HCT116 (cell line): ENCODE measurements around the gene PHKG2. TPM values are rescaled to one million over a fixed set of nuclear protein-coding genes. Genes with fewer than 3 reads are reported as not detected.

Experiments
- ATAC-seq: fragments of 200-7000 bp; cut with Tn5 transposase; 2 replicates; pipeline ENCODE4 v1.9.1; 2020; ENCODE audit warnings: mild to moderate bottlenecking, moderate library complexity
- BruUV-seq: library from RNA; stranded (reverse); fragments of 400-500 nt; replicated peaks from 2 replicates; lab custom pipeline; 2021; lab: Mats Ljungman, UMichigan
- CTCF ChIA-PET: fragments of 300-600 bp; sonication (Branson Sonifier 250); formaldehyde crosslinking; loops from one replicate; lab custom pipeline; 2021; ENCODE audit warnings: antibody characterized with exemption; lab: Charles Lee
- POLR2A ChIA-PET: fragments of 300-600, 350-600 bp; sonication (Branson Sonifier 250); formaldehyde crosslinking; loops from one replicate; lab custom pipeline; 2021; ENCODE audit warnings: antibody characterized with exemption; lab: Charles Lee
- RAD21 ChIA-PET, 2 experiments: fragments of 300-600 bp; sonication (Branson Sonifier 250); formaldehyde crosslinking; loops; one replicate each; lab custom pipeline; 2023; ENCODE audit warnings: low total read pairs in 2 of 2; ENCODE audit not compliant: uncharacterized antibody in 2 of 2, unreplicated experiment in 2 of 2, low non-redundant PET in 1 of 2; lab: Charles Lee
- DNase-seq: peaks from one replicate; pipeline ENCODE4 v3.0.0-alpha.2; 2010; ENCODE audit warnings: low read depth, low spot score
- H2AFZ ChIP-seq: fragments of 200-600 bp; shearing (Covaris generic), sonication (generic); 2 replicates; pipeline ENCODE4 v1.6.1; 2017; ENCODE audit warnings: low read depth, mixed run types, mixed read lengths, antibody characterized with exemption, low read length; ENCODE audit not compliant: poor library complexity, severe bottlenecking
- H3K27ac ChIP-seq: 2 replicates; pipeline ENCODE4 v1.5.1; 2012; ENCODE audit warnings: low read depth, low read length
- H3K27me3 ChIP-seq: fragments of 200-600 bp; sonication (generic); 2 replicates; pipeline ENCODE4 v1.6.1; 2016; ENCODE audit warnings: mixed run types, low read length, mixed read lengths; ENCODE audit not compliant: insufficient read depth
- H3K36me3 ChIP-seq, 2 experiments: fragments of 200-500 bp in 1 of 2; fragments of 200-600 bp in 1 of 2; sonication (Bioruptor generic) in 1 of 2; sonication (generic) in 1 of 2; 2 replicates each; pipeline versions ENCODE4 v1.5.1 to v1.6.1; 2014 to 2016; ENCODE audit warnings: low read length in 2 of 2, inconsistent platforms in 1 of 2, mixed read lengths in 1 of 2, mixed run types in 1 of 2; ENCODE audit not compliant: insufficient read depth in 2 of 2, control insufficient read depth in 1 of 2
- H3K4me1 ChIP-seq, 2 experiments: fragments of 200-600 bp in 1 of 2; sonication (generic) in 1 of 2; 2 replicates each; pipeline versions ENCODE4 v1.5.1 to v1.6.1; 2012 to 2017; ENCODE audit warnings: low read length in 2 of 2, inconsistent platforms in 1 of 2, mild to moderate bottlenecking in 1 of 2, mixed read lengths in 1 of 2, mixed run types in 1 of 2, moderate library complexity in 1 of 2; ENCODE audit not compliant: insufficient read depth in 2 of 2, control insufficient read depth in 1 of 2
- H3K4me2 ChIP-seq: fragments of 200-600 bp; sonication (generic); 2 replicates; pipeline ENCODE4 v1.6.1; 2017; ENCODE audit warnings: mixed run types, low read length, mixed read lengths
- H3K4me3 ChIP-seq, 2 experiments: fragments of 200-600 bp in 1 of 2; sonication (generic) in 1 of 2; replicated peaks in 1 of 2; 2 replicates each; pipeline ENCODE4 v1.5.1; 2011 to 2016; ENCODE audit warnings: low read length in 2 of 2, control low read depth in 1 of 2, low read depth in 1 of 2, mild to moderate bottlenecking in 1 of 2, mixed read lengths in 1 of 2, mixed run types in 1 of 2
- H3K79me2 ChIP-seq: fragments of 200-600 bp; sonication (generic); 2 replicates; pipeline ENCODE4 v1.6.1; 2017; ENCODE audit warnings: mild to moderate bottlenecking, mixed run types, low read length, moderate library complexity, mixed read lengths; ENCODE audit not compliant: insufficient read depth
- H3K9ac ChIP-seq: fragments of 200-600 bp; sonication (generic); 2 replicates; pipeline ENCODE4 v1.6.1; 2016; ENCODE audit warnings: low read length, mixed read lengths
- H3K9me2 ChIP-seq: fragments of 200-600 bp; sonication (generic), shearing (Covaris generic); 2 replicates; pipeline ENCODE4 v1.6.1; 2017; ENCODE audit warnings: mixed run types, mild to moderate bottlenecking, moderate library complexity; ENCODE audit not compliant: insufficient read depth
- H3K9me3 ChIP-seq, 2 experiments: fragments of 200-500 bp in 1 of 2; fragments of 200-600 bp in 1 of 2; sonication (Bioruptor generic) in 1 of 2; sonication (generic) in 1 of 2; 2 replicates each; pipeline ENCODE4 v1.6.1; 2014 to 2017; ENCODE audit warnings: low read length in 2 of 2, mixed read lengths in 2 of 2, inconsistent platforms in 1 of 2, low read depth in 1 of 2, mild to moderate bottlenecking in 1 of 2, mixed run types in 1 of 2, moderate library complexity in 1 of 2; ENCODE audit not compliant: control insufficient read depth in 1 of 2, insufficient read depth in 1 of 2
- H4K20me1 ChIP-seq: fragments of 200-600 bp; sonication (generic), shearing (Covaris generic); 2 replicates; pipeline ENCODE4 v1.6.1; 2017; ENCODE audit warnings: mixed run types, mild to moderate bottlenecking, moderate library complexity; ENCODE audit not compliant: insufficient read depth
- CBX3 ChIP-seq: IDR thresholded peaks from 2 replicates; pipeline ENCODE4 v1.6.1; 2012; ENCODE audit warnings: low read depth
- CEBPB ChIP-seq: IDR thresholded peaks from 2 replicates; pipeline ENCODE4 v1.6.1; 2012; ENCODE audit warnings: low read depth
- CTCF ChIP-seq, 3 experiments: fragments of 200-600 bp in 1 of 3; sonication (generic) in 1 of 3; IDR thresholded peaks in 2 of 3; conservative IDR thresholded peaks in 1 of 3; 2 replicates each; pipeline ENCODE4 v1.5.1; 2012 to 2017; ENCODE audit warnings: low read depth in 2 of 3, low read length in 2 of 3, antibody characterized with exemption in 1 of 3, borderline replicate concordance in 1 of 3, control low read depth in 1 of 3, mild to moderate bottlenecking in 1 of 3, mixed read lengths in 1 of 3, mixed run types in 1 of 3, moderate library complexity in 1 of 3; ENCODE audit not compliant: insufficient read depth in 1 of 3
- EGR1 ChIP-seq: IDR thresholded peaks from 2 replicates; pipeline ENCODE4 v1.6.1; 2012; ENCODE audit warnings: low read depth
- EZH2 ChIP-seq: fragments of 200-600 bp; sonication (generic); IDR thresholded peaks from 2 replicates; pipeline ENCODE4 v1.6.1; 2017; ENCODE audit warnings: antibody characterized with exemption, mixed run types
- FOSL1 ChIP-seq: IDR thresholded peaks from 2 replicates; pipeline ENCODE4 v1.6.1; 2012; ENCODE audit warnings: low read depth
- JUND ChIP-seq: IDR thresholded peaks from 2 replicates; pipeline ENCODE4 v1.6.1; 2012
- POLR2AphosphoS5 ChIP-seq: IDR thresholded peaks from 2 replicates; pipeline ENCODE4 v1.6.1; 2011; ENCODE audit warnings: mild to moderate bottlenecking, low read depth, low read length, moderate library complexity
- RAD21 ChIP-seq: IDR thresholded peaks from 2 replicates; pipeline ENCODE4 v1.6.1; 2012; ENCODE audit warnings: low read depth, mild to moderate bottlenecking
- REST ChIP-seq: IDR thresholded peaks from 2 replicates; pipeline ENCODE4 v1.6.1; 2012; ENCODE audit warnings: low read depth
- SIN3A ChIP-seq: IDR thresholded peaks from 2 replicates; pipeline ENCODE4 v1.6.1; 2012; ENCODE audit warnings: low read depth
- SP1 ChIP-seq: IDR thresholded peaks from 2 replicates; pipeline ENCODE4 v1.6.1; 2012; ENCODE audit warnings: low read depth
- SRF ChIP-seq: IDR thresholded peaks from 2 replicates; pipeline ENCODE4 v1.6.1; 2012; ENCODE audit warnings: low read depth
- TCF7L2 ChIP-seq: IDR thresholded peaks from 2 replicates; pipeline ENCODE4 v1.7.0; 2011; ENCODE audit warnings: borderline replicate concordance, inconsistent platforms; ENCODE audit not compliant: insufficient read depth, insufficient read length; ENCODE audit errors: extremely low read depth
- YY1 ChIP-seq: IDR thresholded peaks from 2 replicates; pipeline ENCODE4 v1.6.1; 2011; ENCODE audit warnings: low read length, low read depth, moderate library complexity, mild to moderate bottlenecking; ENCODE audit not compliant: insufficient replicate concordance; ENCODE audit errors: extremely low read depth
- ZBTB33 ChIP-seq: IDR thresholded peaks from 2 replicates; pipeline ENCODE4 v1.6.1; 2011; ENCODE audit warnings: mild to moderate bottlenecking, low read length, moderate library complexity; ENCODE audit not compliant: insufficient replicate concordance; ENCODE audit errors: extremely low read depth
- ZFX ChIP-seq: fragments of 450-650 bp; IDR thresholded peaks from 2 replicates; pipeline ENCODE4 v1.6.1; 2017
- intact Hi-C: fragments of 100-400 bp; cut with micrococcal nuclease; formaldehyde crosslinking; loops from 2 replicates; pipeline ENCODE4 v1.10.0; 2022
- total RNA-seq: library from RNA; stranded (reverse); gene quantifications from one replicate; pipeline ENCODE4 v1.2.1, GENCODE V29; 2021; ENCODE audit not compliant: unreplicated experiment

The PHKG2 gene
- total RNA-seq, 1 experiment from 2014 or later, result 32.6 TPM

- no peak for TF ChIP-seq CBX3
- TF ChIP-seq POLR2AphosphoS5, result no peak
- no peak for TF ChIP-seq TCF7L2
- no peak for TF ChIP-seq JUND
- no peak for TF ChIP-seq ZFX
- TF ChIP-seq CTCF (IDR thresholded peaks at IDR 0.05 in 2 of 3, conservative IDR thresholded peaks at IDR 0.05 in 1 of 3; ENCODE audit: borderline replicate concordance in 1 of 3, insufficient read depth in 1 of 3, low read depth in 2 of 3, low read length in 2 of 3), result no peak
- no peak for TF ChIP-seq REST
- no peak for TF ChIP-seq FOSL1
- no peak for TF ChIP-seq SIN3A
- TF ChIP-seq SRF, result no peak
- TF ChIP-seq CEBPB, result no peak
- TF ChIP-seq ZBTB33, result no peak
- no peak for TF ChIP-seq EGR1
- TF ChIP-seq YY1, result no peak
- TF ChIP-seq SP1, result no peak
- no peak for TF ChIP-seq EZH2
- no peak for TF ChIP-seq RAD21
- no peaks in the 10 kb centered on the region for H3K27me3 ChIP-seq
- no peak overlapping the region for H2AFZ ChIP-seq
- H3K9ac ChIP-seq, result no peak overlapping the region
- intact Hi-C loops, result no loop called here
- peaks cover 82% of the 10 kb centered on the region for H3K79me2 ChIP-seq
- ATAC-seq (no peak), DNase-seq (no peak)
- BruUV-seq, result no TSS peak
- no peaks in the 10 kb centered on the region for H3K9me3 ChIP-seq
- no peaks in the 10 kb centered on the region for H4K20me1 ChIP-seq
- ChIA-PET RAD21 (no interaction called here), POLR2A (no interaction called here), CTCF (no interaction called here)
- H3K4me1 ChIP-seq, result peaks cover 8 to 13% of the 10 kb centered on the region in 2 experiments
- no peak overlapping the region for H3K4me2 ChIP-seq
- H3K36me3 ChIP-seq, result peaks cover 56 to 69% of the 10 kb centered on the region in 2 experiments
- H3K9me2 ChIP-seq, result no peaks in the 10 kb centered on the region
- H3K4me3 ChIP-seq, result no peak overlapping the region
- no peak overlapping the region for H3K27ac ChIP-seq
Observed at GRCh38 chr16:30703971-30704370, 44.3 kb upstream of the PHKG2 start.
